WTC11 (cell line): ENCODE results near the gene IGF2BP3. TPM values are rescaled to one million over a fixed set of nuclear protein-coding genes. Genes with fewer than 3 reads are reported as not detected.

Experiments used
- ATF1 ChIP-seq: sonication (generic); formaldehyde crosslinking; IDR thresholded peaks from 2 replicates; pipeline ENCODE4 v1.8.1; 2023; ENCODE audit warnings: mild to moderate bottlenecking, moderate library complexity, missing genetic modification reagents
- CREM ChIP-seq: sonication (generic); formaldehyde crosslinking; IDR thresholded peaks from 2 replicates; pipeline ENCODE4 v1.8.1; 2022; ENCODE audit warnings: mild to moderate bottlenecking, missing genetic modification reagents, moderate library complexity
- CTCF ChIP-seq: fragments of 200-600 bp; IDR thresholded peaks from 2 replicates; pipeline ENCODE4 v1.8.0; 2022; ENCODE audit warnings: antibody characterized with exemption
- E2F1 ChIP-seq: sonication (generic); formaldehyde crosslinking; IDR thresholded peaks from 2 replicates; pipeline ENCODE4 v1.8.0; 2022; ENCODE audit warnings: mild to moderate bottlenecking, missing genetic modification reagents
- EMX1 ChIP-seq: fragments of 250-450 bp; sonication (Bioruptor Pico); IDR thresholded peaks from 2 replicates; pipeline ENCODE4 v1.8.0; 2021; ENCODE audit warnings: mild to moderate bottlenecking
- FOXP1 ChIP-seq: sonication (generic); formaldehyde crosslinking; IDR thresholded peaks from 2 replicates; pipeline ENCODE4 v1.8.0; 2022; ENCODE audit warnings: missing genetic modification reagents, mild to moderate bottlenecking, moderate library complexity, borderline replicate concordance
- GABPB1 ChIP-seq: sonication (generic); formaldehyde crosslinking; IDR thresholded peaks from 2 replicates; pipeline ENCODE4 v1.8.1; 2023; ENCODE audit warnings: mild to moderate bottlenecking, missing genetic modification reagents
- IRF2 ChIP-seq: sonication (generic); formaldehyde crosslinking; IDR thresholded peaks from 2 replicates; pipeline ENCODE4 v1.8.0; 2022; ENCODE audit warnings: low read depth, missing genetic modification reagents, borderline replicate concordance
- NFATC4 ChIP-seq: fragments of 250-450 bp; sonication (Bioruptor Pico); IDR thresholded peaks from 2 replicates; pipeline ENCODE4 v1.9.0; 2021; ENCODE audit warnings: mild to moderate bottlenecking
- NFE2L1 ChIP-seq: sonication (generic); formaldehyde crosslinking; IDR thresholded peaks from 2 replicates; pipeline ENCODE4 v1.8.1; 2023; ENCODE audit warnings: missing genetic modification reagents
- OVOL2 ChIP-seq: fragments of 250-450 bp; sonication (Bioruptor Pico); IDR thresholded peaks from 2 replicates; pipeline ENCODE4 v1.9.0; 2021; ENCODE audit warnings: mild to moderate bottlenecking, borderline replicate concordance
- PREB ChIP-seq: sonication (generic); formaldehyde crosslinking; IDR thresholded peaks from 2 replicates; pipeline ENCODE4 v1.8.1; 2022; ENCODE audit warnings: mild to moderate bottlenecking, missing genetic modification reagents, moderate library complexity, borderline replicate concordance
- SOX15 ChIP-seq: fragments of 250-450 bp; sonication (Bioruptor Pico); IDR thresholded peaks from 2 replicates; pipeline ENCODE4 v1.9.0; 2021; ENCODE audit warnings: mild to moderate bottlenecking
- ZBTB21 ChIP-seq: sonication (generic); formaldehyde crosslinking; IDR thresholded peaks from 2 replicates; pipeline ENCODE4 v1.8.1; 2023; ENCODE audit warnings: mild to moderate bottlenecking, missing genetic modification reagents, borderline replicate concordance
- ZNF317 ChIP-seq: sonication (generic); formaldehyde crosslinking; IDR thresholded peaks from 2 replicates; pipeline ENCODE4 v1.8.1; 2023; ENCODE audit warnings: low read depth, mild to moderate bottlenecking, moderate library complexity, missing genetic modification reagents, borderline replicate concordance
- ZNF416 ChIP-seq: fragments of 250-450 bp; sonication (Bioruptor Pico); IDR thresholded peaks from 2 replicates; pipeline ENCODE4 v1.9.0; 2021; ENCODE audit warnings: mild to moderate bottlenecking, inconsistent platforms
- ZNF671 ChIP-seq: fragments of 250-450 bp; sonication (Bioruptor Pico); IDR thresholded peaks from 2 replicates; pipeline ENCODE4 v1.8.0; 2021; ENCODE audit warnings: mild to moderate bottlenecking
- ZSCAN18 ChIP-seq: fragments of 250-450 bp; sonication (Bioruptor Pico); IDR thresholded peaks from 2 replicates; pipeline ENCODE4 v2.1.2; 2022; ENCODE audit warnings: mild to moderate bottlenecking, moderate library complexity
- total RNA-seq: library from RNA; stranded (reverse); gene quantifications from 3 replicates; pipeline ENCODE4 v1.2.3, GENCODE V29; 2021
- TF ChIP-seq, protein P1 (sequence below): sonication (generic); formaldehyde crosslinking; conservative IDR thresholded peaks from 2 replicates; pipeline ENCODE4 v1.8.1; 2023; ENCODE audit warnings: mild to moderate bottlenecking, low read depth, missing genetic modification reagents, moderate library complexity

Gene IGF2BP3
- total RNA-seq, 1 experiment from 2014 or later: 129 TPM

DNA sequence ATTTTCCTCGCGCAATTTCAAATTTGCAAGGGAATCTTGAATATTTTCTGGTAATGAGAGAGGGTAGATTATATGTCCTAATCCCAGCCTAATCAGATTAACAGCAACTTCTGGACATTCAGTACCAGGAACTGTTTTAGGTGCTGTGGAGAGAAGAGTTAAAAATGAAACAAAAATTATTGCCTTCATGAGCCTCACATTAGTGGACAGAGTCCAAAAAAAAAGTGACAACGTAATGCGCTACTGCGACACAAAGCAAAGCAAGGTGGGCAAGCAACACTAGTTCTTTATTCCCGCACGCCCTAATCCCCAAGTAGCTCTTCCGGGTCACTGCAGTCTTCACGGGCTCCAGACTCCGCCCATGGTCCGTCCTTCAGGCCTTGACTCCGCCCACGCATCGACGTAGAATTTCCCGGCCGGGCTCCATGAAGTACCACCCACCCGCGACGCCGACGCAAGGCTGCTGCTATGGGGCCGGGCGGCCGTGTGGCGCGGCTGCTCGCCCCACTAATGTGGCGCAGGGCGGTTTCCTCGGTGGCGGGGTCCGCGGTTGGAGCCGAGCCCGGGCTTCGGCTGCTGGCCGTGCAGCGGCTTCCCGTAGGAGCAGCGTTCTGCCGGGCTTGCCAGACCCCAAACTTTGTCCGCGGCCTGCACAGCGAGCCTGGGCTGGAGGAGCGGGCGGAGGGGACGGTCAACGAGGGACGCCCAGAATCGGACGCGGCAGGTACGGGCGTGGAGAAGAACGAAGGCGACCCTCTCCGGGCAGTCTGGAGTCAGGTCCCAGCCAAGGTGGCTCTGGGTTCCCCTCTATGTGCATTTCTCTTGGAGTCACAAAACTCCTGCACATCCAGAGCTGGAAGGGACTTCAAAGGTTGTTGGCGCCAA lies 171.2 kb downstream of the IGF2BP3 start, which contains the start of gene MALSU1 (continued):
- TF ChIP-seq NFATC4 (CRISPR knock-in tag) (no peak), ZNF671 (CRISPR knock-in tag) (no peak), OVOL2 (CRISPR knock-in tag) (no peak), ZNF317 (0 out of 2 replicates have a peak, but pooled peaks have one; percentile 26), PREB (0 out of 2 replicates have a peak, but pooled peaks have one; percentile 37), NFE2L1 (CRISPR knock-in tag) (0 out of 2 replicates have a peak, but pooled peaks have one; percentile 50), EMX1 (CRISPR knock-in tag) (peak; percentile 64; the same call in 1 of the 2 replicates), E2F1 (0 out of 2 replicates have a peak, but pooled peaks have one; percentile 33), ATF1 (CRISPR knock-in tag) (peak; percentile 69), CTCF (no peak), GABPB1 (CRISPR knock-in tag) (peak; percentile 71), ZSCAN18 (CRISPR knock-in tag) (no peak), ZBTB21 (CRISPR knock-in tag) (no peak), SOX15 (CRISPR knock-in tag) (no peak), IRF2 (CRISPR knock-in tag) (no peak), FOXP1 (CRISPR knock-in tag) (peak; percentile 55; the same call in 1 of the 2 replicates), ZNF416 (CRISPR knock-in tag) (no peak), CREM (CRISPR knock-in tag) (peak; percentile 94)
- TF ChIP-seq, protein P1, sequence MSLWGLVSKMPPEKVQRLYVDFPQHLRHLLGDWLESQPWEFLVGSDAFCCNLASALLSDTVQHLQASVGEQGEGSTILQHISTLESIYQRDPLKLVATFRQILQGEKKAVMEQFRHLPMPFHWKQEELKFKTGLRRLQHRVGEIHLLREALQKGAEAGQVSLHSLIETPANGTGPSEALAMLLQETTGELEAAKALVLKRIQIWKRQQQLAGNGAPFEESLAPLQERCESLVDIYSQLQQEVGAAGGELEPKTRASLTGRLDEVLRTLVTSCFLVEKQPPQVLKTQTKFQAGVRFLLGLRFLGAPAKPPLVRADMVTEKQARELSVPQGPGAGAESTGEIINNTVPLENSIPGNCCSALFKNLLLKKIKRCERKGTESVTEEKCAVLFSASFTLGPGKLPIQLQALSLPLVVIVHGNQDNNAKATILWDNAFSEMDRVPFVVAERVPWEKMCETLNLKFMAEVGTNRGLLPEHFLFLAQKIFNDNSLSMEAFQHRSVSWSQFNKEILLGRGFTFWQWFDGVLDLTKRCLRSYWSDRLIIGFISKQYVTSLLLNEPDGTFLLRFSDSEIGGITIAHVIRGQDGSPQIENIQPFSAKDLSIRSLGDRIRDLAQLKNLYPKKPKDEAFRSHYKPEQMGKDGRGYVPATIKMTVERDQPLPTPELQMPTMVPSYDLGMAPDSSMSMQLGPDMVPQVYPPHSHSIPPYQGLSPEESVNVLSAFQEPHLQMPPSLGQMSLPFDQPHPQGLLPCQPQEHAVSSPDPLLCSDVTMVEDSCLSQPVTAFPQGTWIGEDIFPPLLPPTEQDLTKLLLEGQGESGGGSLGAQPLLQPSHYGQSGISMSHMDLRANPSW (CRISPR knock-in tag): no peak
